WTC11 (cell line): Measurements from ENCODE around the gene PXK.

Experiments
- CREM ChIP-seq: sonication (generic); formaldehyde crosslinking; IDR thresholded peaks from 2 replicates; pipeline ENCODE4 v1.8.1; 2022; ENCODE audit warnings: mild to moderate bottlenecking, missing genetic modification reagents, moderate library complexity
- NR3C1 ChIP-seq: sonication (generic); formaldehyde crosslinking; conservative IDR thresholded peaks from 2 replicates; pipeline ENCODE4 v1.8.1; 2023; ENCODE audit warnings: low read depth, mild to moderate bottlenecking, missing genetic modification reagents
- TF ChIP-seq, protein P1 (sequence below): fragments of 200-600 bp; IDR thresholded peaks from 2 replicates; pipeline ENCODE4 v1.8.0; 2022; ENCODE audit warnings: antibody characterized with exemption

DNA sequence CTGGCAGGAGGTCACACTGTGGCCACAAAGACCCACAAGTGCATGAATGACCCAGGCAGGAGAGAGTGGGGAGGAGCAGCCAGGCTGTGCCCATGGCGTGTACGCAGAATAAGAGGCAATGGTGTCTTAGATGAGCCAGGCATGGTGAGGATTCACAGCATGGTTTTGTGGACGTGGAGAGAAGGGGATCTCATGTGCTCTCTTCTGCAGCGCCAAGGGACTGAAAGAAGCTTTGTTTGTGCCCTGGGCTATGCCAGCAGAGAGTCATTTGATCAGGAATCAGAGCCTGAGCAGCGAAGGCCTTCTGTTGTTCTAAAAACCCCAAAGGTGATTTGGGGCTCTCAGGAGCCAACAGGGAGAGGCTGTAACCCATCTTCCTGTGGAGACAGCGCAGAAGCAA lies 45.3 kb upstream of the PXK start:
- TF ChIP-seq NR3C1 (CRISPR knock-in tag) (no peak), CREM (CRISPR knock-in tag) (no peak)
- TF ChIP-seq, protein P1, sequence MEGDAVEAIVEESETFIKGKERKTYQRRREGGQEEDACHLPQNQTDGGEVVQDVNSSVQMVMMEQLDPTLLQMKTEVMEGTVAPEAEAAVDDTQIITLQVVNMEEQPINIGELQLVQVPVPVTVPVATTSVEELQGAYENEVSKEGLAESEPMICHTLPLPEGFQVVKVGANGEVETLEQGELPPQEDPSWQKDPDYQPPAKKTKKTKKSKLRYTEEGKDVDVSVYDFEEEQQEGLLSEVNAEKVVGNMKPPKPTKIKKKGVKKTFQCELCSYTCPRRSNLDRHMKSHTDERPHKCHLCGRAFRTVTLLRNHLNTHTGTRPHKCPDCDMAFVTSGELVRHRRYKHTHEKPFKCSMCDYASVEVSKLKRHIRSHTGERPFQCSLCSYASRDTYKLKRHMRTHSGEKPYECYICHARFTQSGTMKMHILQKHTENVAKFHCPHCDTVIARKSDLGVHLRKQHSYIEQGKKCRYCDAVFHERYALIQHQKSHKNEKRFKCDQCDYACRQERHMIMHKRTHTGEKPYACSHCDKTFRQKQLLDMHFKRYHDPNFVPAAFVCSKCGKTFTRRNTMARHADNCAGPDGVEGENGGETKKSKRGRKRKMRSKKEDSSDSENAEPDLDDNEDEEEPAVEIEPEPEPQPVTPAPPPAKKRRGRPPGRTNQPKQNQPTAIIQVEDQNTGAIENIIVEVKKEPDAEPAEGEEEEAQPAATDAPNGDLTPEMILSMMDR: no peak
